DOHH2 (cell line): Measurements from ENCODE around the gene CATSPERZ.
"Not testable (repeated sequence)": the region's sequence is repeated elsewhere in the genome, so short reads cannot be mapped to it uniquely, and the experiment has no call there.

Experiments
- CTCF ChIP-seq: fragments of 200-600 bp; sonication (generic); IDR thresholded peaks from one replicate; pipeline ENCODE4 v1.5.1; 2014; ENCODE audit warnings: antibody characterized with exemption, mild to moderate bottlenecking, low read depth, low read length; ENCODE audit not compliant: poor library complexity, severe bottlenecking
- EZH2phosphoT487 ChIP-seq: fragments of 200-600 bp; sonication (generic); IDR thresholded peaks from 2 replicates; pipeline ENCODE4 v1.6.1; 2017; ENCODE audit warnings: borderline replicate concordance, mild to moderate bottlenecking, antibody characterized with exemption, low read length, moderate library complexity, mixed read lengths

GRCh38 chr11:64307795-64308194 lies 7.6 kb downstream of the CATSPERZ start:
- TF ChIP-seq CTCF, EZH2phosphoT487: not testable (repeated sequence)
